ENCODE measurements around the gene NTRK1. TPM values are rescaled to one million over a fixed set of nuclear protein-coding genes. Genes with fewer than 3 reads are reported as not detected.
A peak's percentile ranks its signal among the peaks of the same experiment; 100 is the strongest.

Gene NTRK1
- total RNA-seq (ENCODE audit: low replicate concordance) = 0.12 and 6.6 TPM in 2 replicates
- long read RNA-seq = 0 reads

- H3K36me3 Mint-ChIP-seq = no peaks in the 10 kb centered on the region
These were observed at the start of gene NTRK1 for GRCh38 chr1:156860628-156861423. Gene NTRK1, plus strand, starts transcription at chr1:156860865. Its CDS starts 70 bp downstream, at chr1:156860935.

GRCh38 chr1:156811168-156811567 is 49.5 kb upstream of the NTRK1 start:
- TF ChIP-seq, protein P1, sequence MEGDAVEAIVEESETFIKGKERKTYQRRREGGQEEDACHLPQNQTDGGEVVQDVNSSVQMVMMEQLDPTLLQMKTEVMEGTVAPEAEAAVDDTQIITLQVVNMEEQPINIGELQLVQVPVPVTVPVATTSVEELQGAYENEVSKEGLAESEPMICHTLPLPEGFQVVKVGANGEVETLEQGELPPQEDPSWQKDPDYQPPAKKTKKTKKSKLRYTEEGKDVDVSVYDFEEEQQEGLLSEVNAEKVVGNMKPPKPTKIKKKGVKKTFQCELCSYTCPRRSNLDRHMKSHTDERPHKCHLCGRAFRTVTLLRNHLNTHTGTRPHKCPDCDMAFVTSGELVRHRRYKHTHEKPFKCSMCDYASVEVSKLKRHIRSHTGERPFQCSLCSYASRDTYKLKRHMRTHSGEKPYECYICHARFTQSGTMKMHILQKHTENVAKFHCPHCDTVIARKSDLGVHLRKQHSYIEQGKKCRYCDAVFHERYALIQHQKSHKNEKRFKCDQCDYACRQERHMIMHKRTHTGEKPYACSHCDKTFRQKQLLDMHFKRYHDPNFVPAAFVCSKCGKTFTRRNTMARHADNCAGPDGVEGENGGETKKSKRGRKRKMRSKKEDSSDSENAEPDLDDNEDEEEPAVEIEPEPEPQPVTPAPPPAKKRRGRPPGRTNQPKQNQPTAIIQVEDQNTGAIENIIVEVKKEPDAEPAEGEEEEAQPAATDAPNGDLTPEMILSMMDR (conservative IDR thresholded peaks at IDR 0.05) = no peak
- Mint-ChIP-seq H3K27me3 (peaks cover 45% of the 10 kb centered on the region), H3K36me3 (no peaks in the 10 kb centered on the region), H3K4me3 (no peak overlapping the region), H3K4me1 (ENCODE audit: unreplicated experiment) (peaks cover 25% of the 10 kb centered on the region), H3K9me3 (no peaks in the 10 kb centered on the region), H3K27ac (no peak overlapping the region)
- no peak for DNase-seq (ENCODE audit: extremely low spot score, unreplicated experiment)

More at GRCh38 chr1:156860628-156861423, at the start of gene NTRK1:
- TF ChIP-seq, protein P1 (conservative IDR thresholded peaks at IDR 0.05) = no peak
- Mint-ChIP-seq H3K9me3 (no peaks in the 10 kb centered on the region), H3K4me3 (peak within 1 kb of the TSS; percentile 88), H3K4me1 (ENCODE audit: unreplicated experiment) (peaks cover 46% of the 10 kb centered on the region), H3K27ac (no peak within 1 kb of the TSS), H3K27me3 (peaks cover 87% of the 10 kb centered on the region)
- no peak for DNase-seq (ENCODE audit: extremely low spot score, unreplicated experiment)

DNA sequence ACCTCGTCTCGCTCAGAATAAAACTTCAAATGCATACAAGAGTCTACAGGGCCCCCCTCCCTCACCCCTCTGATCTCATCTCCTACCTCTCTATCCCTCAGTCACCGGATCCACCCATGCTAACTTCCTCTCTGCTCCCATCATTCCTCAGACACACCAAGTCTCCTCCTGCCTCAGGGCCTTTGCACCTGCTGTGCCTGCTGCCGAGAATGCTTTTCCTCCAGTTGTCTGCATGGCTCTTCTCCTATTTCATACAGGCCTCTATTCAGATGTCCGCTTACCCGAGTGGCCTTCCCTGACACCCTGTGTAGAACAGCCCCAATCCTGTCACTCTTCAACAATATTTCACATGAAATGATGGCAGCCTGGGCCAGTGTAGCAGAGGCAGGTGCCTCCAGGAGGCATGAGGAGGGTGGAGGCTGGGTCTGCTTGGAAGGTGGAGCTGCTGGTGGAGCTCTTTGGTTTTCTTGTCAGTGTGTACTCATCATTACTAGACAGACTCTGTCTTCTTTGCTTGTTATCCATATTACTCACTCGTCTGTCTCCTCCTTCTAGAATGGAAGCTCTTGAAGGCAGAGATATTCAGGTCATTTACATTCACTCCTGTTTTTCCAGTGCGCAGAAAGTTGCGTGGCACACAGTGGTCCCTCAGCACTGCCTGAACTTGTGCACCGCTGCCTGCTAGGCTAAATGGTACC is 48.2 kb upstream of the NTRK1 start:
- H3K4me1 Mint-ChIP-seq (ENCODE audit: unreplicated experiment) = peaks cover 25% of the 10 kb centered on the region
- H3K27ac Mint-ChIP-seq = no peak overlapping the region
- H3K36me3 Mint-ChIP-seq = no peaks in the 10 kb centered on the region
- peaks cover 51% of the 10 kb centered on the region for H3K27me3 Mint-ChIP-seq
- TF ChIP-seq, protein P1 (conservative IDR thresholded peaks at IDR 0.05) = no peak
- no peaks in the 10 kb centered on the region for H3K9me3 Mint-ChIP-seq
- DNase-seq (ENCODE audit: extremely low spot score, unreplicated experiment) = no peak
- H3K4me3 Mint-ChIP-seq = peak overlapping the region; percentile 26

DNA sequence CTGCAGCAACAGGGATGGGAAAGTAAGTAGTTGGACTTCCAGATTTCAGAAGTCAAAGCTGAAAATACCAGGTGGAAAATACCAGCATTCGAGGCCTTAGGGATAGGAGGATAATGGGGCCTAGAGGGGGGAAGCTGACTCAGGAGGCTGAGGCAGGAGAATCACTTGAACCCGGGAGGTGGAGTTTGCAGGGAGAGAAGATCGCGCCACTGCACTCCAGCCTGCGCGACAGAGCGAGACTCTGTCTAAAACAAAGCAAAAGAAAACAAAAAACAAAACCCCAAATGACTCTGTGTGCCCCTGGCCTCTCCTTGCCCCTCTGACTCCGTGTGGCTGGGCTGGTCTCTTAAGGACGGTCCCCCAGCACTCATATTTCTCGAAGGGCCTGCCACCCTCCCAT is 47.4 kb upstream of the NTRK1 start:
- DNase-seq (ENCODE audit: extremely low spot score, unreplicated experiment) = no peak
- Mint-ChIP-seq H3K9me3 (no peaks in the 10 kb centered on the region), H3K4me1 (ENCODE audit: unreplicated experiment) (peaks cover 25% of the 10 kb centered on the region), H3K27ac (no peak overlapping the region), H3K36me3 (no peaks in the 10 kb centered on the region), H3K27me3 (peaks cover 43% of the 10 kb centered on the region), H3K4me3 (peak overlapping the region; percentile 78)
- TF ChIP-seq, protein P1 (conservative IDR thresholded peaks at IDR 0.05) = no peak

DNA sequence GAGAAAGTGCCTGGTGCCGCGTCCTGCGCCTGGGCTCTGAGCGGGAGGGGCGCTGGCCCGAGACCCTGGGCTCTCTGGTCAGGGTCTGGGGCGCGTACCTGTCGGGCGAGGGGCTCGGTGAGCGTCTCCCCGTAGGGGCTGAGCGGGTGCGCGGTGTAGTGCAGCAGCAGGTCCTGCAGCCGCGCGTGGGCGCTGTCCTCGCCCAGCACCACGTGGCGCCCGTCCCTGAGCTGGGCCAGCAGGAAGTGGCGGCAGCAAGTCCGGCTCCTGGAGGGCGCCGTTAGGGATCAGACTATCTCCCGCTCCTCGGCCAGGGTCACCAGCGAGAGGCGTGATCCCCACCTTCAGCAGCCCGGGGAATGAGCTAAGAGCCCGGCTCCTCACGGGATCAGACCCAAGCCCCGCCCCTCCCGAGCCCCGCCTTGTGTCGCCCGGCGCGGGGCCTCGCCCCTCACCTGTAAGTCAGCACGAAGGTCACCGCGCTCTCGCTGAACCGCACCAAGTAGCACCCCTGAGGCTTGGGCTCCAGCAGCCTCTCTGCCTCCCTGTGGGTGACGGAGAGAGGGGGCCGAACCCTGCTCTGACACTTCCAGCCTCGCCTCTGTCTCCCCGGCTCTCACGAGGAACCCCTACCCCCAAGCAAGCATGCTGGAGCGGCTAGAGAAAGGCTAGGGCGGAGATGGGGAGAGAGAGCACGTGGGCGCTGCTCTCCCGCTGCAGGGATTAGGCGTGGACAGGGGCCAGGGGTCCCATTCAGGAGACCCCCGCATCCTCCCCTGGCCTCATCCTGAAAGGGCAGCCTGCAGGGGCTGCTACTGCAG is 46.7 kb upstream of the NTRK1 start:
- Mint-ChIP-seq H3K4me1 (ENCODE audit: unreplicated experiment) (peaks cover 25% of the 10 kb centered on the region), H3K9me3 (no peaks in the 10 kb centered on the region), H3K27ac (peak overlapping the region; percentile 62), H3K4me3 (peak overlapping the region; percentile 78), H3K27me3 (peaks cover 46% of the 10 kb centered on the region), H3K36me3 (no peaks in the 10 kb centered on the region)
- no peak for DNase-seq (ENCODE audit: extremely low spot score, unreplicated experiment)
- TF ChIP-seq, protein P1 (conservative IDR thresholded peaks at IDR 0.05) = peak; percentile 70

All from type B pancreatic cell (in vitro differentiated cells).